Body of pancreas (tissue), 4 donors: ENCODE measurements around the gene CTIF.

Experiments
- POLR2A ChIP-seq, 3 donors: fragments of 450-650 bp; IDR thresholded peaks; one replicate each; pipeline ENCODE4 v1.6.1; 2016; ENCODE audit warnings: antibody characterized with exemption in 3 of 3, mild to moderate bottlenecking in 2 of 3
- TF ChIP-seq, protein P1 (sequence below), 7 experiments: fragments of 450-650 bp in 4 of 7; fragments of 200-600 bp in 3 of 7; sonication (generic) in 3 of 7; IDR thresholded peaks; one replicate each; pipeline ENCODE4 v1.5.1; 2016 to 2019; ENCODE audit warnings: antibody characterized with exemption in 7 of 7

DNA sequence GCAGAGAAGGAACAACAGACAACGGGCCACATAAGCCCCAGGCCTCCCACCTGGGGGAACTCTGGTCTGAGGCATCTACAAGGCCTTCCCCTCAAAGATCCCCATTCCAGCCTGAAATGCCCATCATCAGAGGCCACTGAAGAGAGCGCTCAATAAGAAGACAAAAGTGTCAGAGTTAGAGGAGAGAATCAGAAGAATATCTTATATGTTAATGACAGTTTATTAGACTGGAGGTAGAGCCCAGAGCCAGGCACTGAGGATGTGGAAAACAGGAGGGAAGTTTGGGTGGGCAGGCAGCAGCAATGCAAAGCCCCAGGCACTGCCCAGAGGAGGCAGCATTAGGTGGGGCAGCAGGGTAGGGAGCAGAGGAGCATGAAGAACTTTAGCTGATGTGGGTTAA is 2.9 kb upstream of the CTIF start:
- TF ChIP-seq, protein P1, sequence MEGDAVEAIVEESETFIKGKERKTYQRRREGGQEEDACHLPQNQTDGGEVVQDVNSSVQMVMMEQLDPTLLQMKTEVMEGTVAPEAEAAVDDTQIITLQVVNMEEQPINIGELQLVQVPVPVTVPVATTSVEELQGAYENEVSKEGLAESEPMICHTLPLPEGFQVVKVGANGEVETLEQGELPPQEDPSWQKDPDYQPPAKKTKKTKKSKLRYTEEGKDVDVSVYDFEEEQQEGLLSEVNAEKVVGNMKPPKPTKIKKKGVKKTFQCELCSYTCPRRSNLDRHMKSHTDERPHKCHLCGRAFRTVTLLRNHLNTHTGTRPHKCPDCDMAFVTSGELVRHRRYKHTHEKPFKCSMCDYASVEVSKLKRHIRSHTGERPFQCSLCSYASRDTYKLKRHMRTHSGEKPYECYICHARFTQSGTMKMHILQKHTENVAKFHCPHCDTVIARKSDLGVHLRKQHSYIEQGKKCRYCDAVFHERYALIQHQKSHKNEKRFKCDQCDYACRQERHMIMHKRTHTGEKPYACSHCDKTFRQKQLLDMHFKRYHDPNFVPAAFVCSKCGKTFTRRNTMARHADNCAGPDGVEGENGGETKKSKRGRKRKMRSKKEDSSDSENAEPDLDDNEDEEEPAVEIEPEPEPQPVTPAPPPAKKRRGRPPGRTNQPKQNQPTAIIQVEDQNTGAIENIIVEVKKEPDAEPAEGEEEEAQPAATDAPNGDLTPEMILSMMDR (IDR thresholded peaks at IDR 0.05): no peak
- no peak for TF ChIP-seq POLR2A (IDR thresholded peaks at IDR 0.05)
